Measurements from ENCODE around the gene PPARD. TPM values are rescaled to one million over a fixed set of nuclear protein-coding genes. Genes with fewer than 3 reads are reported as not detected.
"Not testable (repeated sequence)": the region's sequence is repeated elsewhere in the genome, so short reads cannot be mapped to it uniquely, and the experiment has no call there.

Gene PPARD
- total RNA-seq, 2 donors from 2014 or later: 10.9 to 11.5 TPM

- Mint-ChIP-seq H3K27me3 (ENCODE audit: insufficient read depth) (no peaks in the 10 kb centered on the region), H3K9me3 (peaks cover 4% of the 10 kb centered on the region), H3K36me3 (ENCODE audit: low read depth) (no peaks in the 10 kb centered on the region), H3K27ac (no peak overlapping the region), H3K4me1 (peaks cover 9% of the 10 kb centered on the region), H3K4me3 (no peak overlapping the region)
- Histone ChIP-seq H3K4me3 (ENCODE audit: low read length) (no peak overlapping the region), H3K9me3 (ENCODE audit: control insufficient read depth, low read length) (no peaks in the 10 kb centered on the region), H3K27me3 (ENCODE audit: control insufficient read depth, insufficient read depth, low read length, poor library complexity, severe bottlenecking) (no peaks in the 10 kb centered on the region), H3K9ac (ENCODE audit: extremely low read depth, low read length, poor library complexity, severe bottlenecking) (no peak overlapping the region), H3K27ac (ENCODE audit: low read depth, low read length) (no peak overlapping the region), H3K36me3 (ENCODE audit: control insufficient read depth, insufficient read depth, low read length) (no peaks in the 10 kb centered on the region), H3K4me1 (ENCODE audit: control insufficient read depth, insufficient read depth, low read length) (peaks cover 5% of the 10 kb centered on the region)
- DNase-seq: no peak
- no peak for TF ChIP-seq CTCF (conservative IDR thresholded peaks at IDR 0.05)
- 86 to 88% methylated on average over 12 to 16 of the region's 16 CpGs for WGBS, 2 experiments (ENCODE audit: insufficient coverage in 1 of 2, insufficient read length in 1 of 2)
These were observed 92.9 kb downstream of the PPARD start for GRCh38 chr6:35435074-35435837.

GRCh38 chr6:35436071-35436857, 93.9 kb downstream of the PPARD start:
- WGBS, 2 experiments (ENCODE audit: insufficient coverage in 1 of 2, insufficient read length in 1 of 2): 84 to 94% methylated on average over 5 to 8 of the region's 8 CpGs
- Histone ChIP-seq H3K9me3 (ENCODE audit: control insufficient read depth, low read length) (no peaks in the 10 kb centered on the region), H3K4me3 (ENCODE audit: low read length) (no peak overlapping the region), H3K27me3 (ENCODE audit: control insufficient read depth, insufficient read depth, low read length, poor library complexity, severe bottlenecking) (no peaks in the 10 kb centered on the region), H3K36me3 (ENCODE audit: control insufficient read depth, insufficient read depth, low read length) (no peaks in the 10 kb centered on the region), H3K9ac (ENCODE audit: extremely low read depth, low read length, poor library complexity, severe bottlenecking) (no peak overlapping the region), H3K27ac (ENCODE audit: low read depth, low read length) (no peak overlapping the region), H3K4me1 (ENCODE audit: control insufficient read depth, insufficient read depth, low read length) (peaks cover 5% of the 10 kb centered on the region)
- Mint-ChIP-seq H3K36me3 (ENCODE audit: low read depth) (no peaks in the 10 kb centered on the region), H3K4me3 (no peak overlapping the region), H3K27ac (no peak overlapping the region), H3K27me3 (ENCODE audit: insufficient read depth) (no peaks in the 10 kb centered on the region), H3K4me1 (peaks cover 9% of the 10 kb centered on the region), H3K9me3 (no peaks in the 10 kb centered on the region)
- peak; percentile 79 for DNase-seq
- TF ChIP-seq CTCF (conservative IDR thresholded peaks at IDR 0.05): no peak

GRCh38 chr6:35438378-35439065, 96.2 kb downstream of the PPARD start:
- not testable (repeated sequence) for H3K36me3 ChIP-seq (ENCODE audit: control insufficient read depth, insufficient read depth, low read length); H3K4me1 Mint-ChIP-seq; H3K27ac ChIP-seq (ENCODE audit: low read depth, low read length); H3K27ac Mint-ChIP-seq; H3K27me3 ChIP-seq (ENCODE audit: control insufficient read depth, insufficient read depth, low read length, poor library complexity, severe bottlenecking); H3K9ac ChIP-seq (ENCODE audit: extremely low read depth, low read length, poor library complexity, severe bottlenecking); H3K4me3 ChIP-seq (ENCODE audit: low read length); H3K27me3 Mint-ChIP-seq (ENCODE audit: insufficient read depth); H3K4me3 Mint-ChIP-seq; DNase-seq; H3K9me3 ChIP-seq (ENCODE audit: control insufficient read depth, low read length); H3K4me1 ChIP-seq (ENCODE audit: control insufficient read depth, insufficient read depth, low read length); H3K9me3 Mint-ChIP-seq; H3K36me3 Mint-ChIP-seq (ENCODE audit: low read depth)
- WGBS, 2 experiments (ENCODE audit: insufficient coverage in 1 of 2, insufficient read length in 1 of 2): 95% methylated on average over 6 of the region's 7 CpGs; no CpG with 5 or more reads in 1 of the 2 experiments
